KOPT-K1 (cell line): ENCODE data around the gene SLC66A1.
"Not testable (repeated sequence)": the region's sequence is repeated elsewhere in the genome, so short reads cannot be mapped to it uniquely, and the experiment has no call there.

Experiments used
- H3K27ac ChIP-seq: fragments of 200-600 bp; sonication (generic); 2 replicates; pipeline ENCODE4 v1.5.1; 2016; ENCODE audit warnings: antibody characterized with exemption, mild to moderate bottlenecking, low read depth, low read length; ENCODE audit not compliant: poor library complexity, severe bottlenecking
- H3K36me3 ChIP-seq: fragments of 200-600 bp; sonication (generic); 2 replicates; pipeline ENCODE4 v1.5.1; 2017; ENCODE audit warnings: antibody characterized with exemption, mild to moderate bottlenecking, low read length, moderate library complexity; ENCODE audit not compliant: insufficient read depth
- H3K9me3 ChIP-seq: fragments of 200-600 bp; sonication (generic); 2 replicates; pipeline ENCODE4 v1.5.1; 2017; ENCODE audit warnings: antibody characterized with exemption, low read length, mild to moderate bottlenecking; ENCODE audit not compliant: insufficient read depth, poor library complexity, severe bottlenecking

SLC66A1 gene

DNA sequence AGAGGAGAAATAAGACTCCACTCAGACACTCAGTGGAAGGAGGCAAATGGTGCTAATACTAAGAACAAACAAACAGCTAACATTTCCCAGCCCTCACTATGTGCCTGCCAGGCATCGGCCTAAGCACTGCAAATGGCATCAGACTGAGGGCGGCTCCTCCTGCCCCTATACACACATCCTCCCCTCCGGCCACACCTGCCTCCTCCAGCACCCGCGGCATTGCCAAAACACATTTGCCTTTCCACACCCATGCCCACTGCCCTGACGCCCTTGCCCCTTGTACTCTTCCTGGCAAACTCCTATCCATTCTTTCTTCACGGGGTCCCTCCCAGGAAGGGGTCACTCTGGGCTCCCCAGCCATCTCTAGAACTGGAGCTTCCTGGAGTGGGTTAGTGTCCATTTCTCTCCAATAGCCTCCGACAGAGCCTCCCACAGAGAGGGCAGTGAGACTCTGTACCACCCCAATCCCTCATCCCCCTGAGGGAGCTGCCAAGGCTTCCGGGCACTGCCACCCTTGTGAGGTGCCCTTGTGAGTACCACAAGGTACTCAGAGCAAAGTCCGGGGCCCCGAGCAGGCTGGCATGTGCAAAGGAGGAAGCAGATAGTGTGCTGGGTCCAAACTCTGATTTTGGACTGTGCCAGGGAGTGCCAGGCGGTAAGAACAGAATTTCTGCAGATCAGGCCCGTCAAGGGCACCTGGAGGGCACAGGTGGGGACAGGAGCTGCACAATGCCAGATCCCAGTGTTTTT lies 24.5 kb upstream of the SLC66A1 start:
- Histone ChIP-seq H3K9me3 (no peaks in the 10 kb centered on the region), H3K36me3 (no peaks in the 10 kb centered on the region), H3K27ac (no peak overlapping the region)

DNA sequence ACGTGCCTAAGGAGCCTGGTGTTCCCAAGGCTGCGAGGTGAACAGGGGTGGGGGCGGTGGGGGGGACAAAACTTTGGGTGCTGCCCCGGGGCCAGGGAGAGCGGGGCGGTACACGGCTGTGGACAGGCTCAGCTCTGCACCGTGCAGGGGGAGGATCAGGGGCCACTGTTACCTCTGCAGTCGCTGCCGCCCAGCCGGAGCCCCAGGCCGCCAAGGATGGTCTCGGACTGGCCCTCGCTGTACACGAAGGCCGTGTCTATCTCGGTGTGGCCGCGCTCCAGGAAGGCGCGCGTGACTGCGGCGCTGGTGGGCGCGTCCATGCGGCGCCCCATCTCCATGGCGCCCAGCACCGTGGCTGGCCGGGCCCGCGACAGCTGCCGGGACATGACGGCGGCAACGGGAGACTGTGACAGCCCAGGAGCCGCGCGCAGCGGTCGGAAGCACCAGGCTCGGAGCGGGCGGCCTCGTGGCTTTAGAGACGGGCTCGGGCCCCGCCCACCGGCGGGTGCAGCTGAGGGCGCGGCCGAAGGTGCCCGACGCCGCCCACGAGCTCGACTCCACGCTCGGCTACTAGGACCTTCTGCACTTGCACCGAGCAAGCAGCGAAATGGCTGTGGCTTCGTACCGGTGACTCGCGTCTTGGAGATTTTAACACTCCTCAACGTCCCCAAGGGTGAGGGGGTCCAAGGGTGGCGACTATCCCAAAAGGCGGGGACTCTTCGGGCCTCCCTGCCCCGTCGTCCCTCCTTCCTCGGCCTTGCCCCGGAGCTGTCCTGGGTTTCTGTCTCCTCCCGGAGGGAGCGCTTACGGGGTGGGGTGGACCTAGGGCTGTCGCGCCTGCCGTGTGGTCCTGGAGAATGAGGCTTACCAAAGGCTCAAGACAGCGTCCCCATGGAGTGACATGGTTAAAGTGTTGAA lies 23.5 kb upstream of the SLC66A1 start, which contains the start of gene AKR7A3:
TSS of gene AKR7A3 (minus strand) at position 447 of the 918 bp plus-strand sequence. CDS start at position 386, 61 bp downstream.
- H3K9me3 ChIP-seq, H3K27ac ChIP-seq, H3K36me3 ChIP-seq: not testable (repeated sequence)

DNA sequence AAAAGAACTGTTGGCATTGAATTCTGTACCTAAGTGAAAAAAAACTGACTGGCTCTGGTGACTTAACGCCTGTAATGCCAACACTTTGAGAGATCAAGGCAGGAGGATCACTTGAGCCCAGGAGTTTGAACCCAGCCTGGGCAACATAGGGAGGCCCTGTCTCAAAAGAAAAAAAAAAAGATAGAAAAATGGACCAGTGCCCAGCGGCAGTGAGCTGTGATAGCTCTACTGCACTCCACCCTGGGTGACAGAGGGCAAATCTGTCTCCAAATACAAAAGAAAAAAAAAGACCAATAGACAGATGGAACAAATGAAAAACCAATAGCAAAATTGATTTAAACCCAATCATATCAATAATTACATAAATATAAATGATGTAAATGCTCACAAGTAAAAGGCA lies 22.9 kb upstream of the SLC66A1 start:
- no peak overlapping the region for H3K27ac ChIP-seq
- H3K9me3 ChIP-seq = peaks cover 1% of the 10 kb centered on the region
- H3K36me3 ChIP-seq = no peaks in the 10 kb centered on the region

DNA sequence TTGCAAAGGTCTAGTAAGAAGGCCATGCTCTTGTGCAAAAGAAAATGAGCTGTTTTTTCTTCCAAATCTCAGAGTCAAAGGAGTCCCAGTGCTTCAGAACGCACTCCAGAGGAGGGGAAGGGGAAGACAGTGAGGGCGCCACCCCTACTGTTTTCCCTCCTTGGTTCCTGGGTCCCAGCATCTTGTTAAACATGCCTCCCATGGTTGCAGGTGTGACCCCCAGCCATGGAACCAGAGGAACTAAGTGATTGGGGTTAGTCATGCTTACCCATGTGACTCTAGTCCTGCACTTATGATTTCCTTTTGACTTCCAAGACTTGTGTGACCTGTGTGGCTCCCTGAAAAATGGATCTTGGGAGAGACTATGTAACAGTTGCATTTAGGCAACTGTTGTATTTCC lies 17.5 kb upstream of the SLC66A1 start:
- H3K36me3 ChIP-seq = no peaks in the 10 kb centered on the region
- H3K9me3 ChIP-seq = peaks cover 11% of the 10 kb centered on the region
- no peak overlapping the region for H3K27ac ChIP-seq

DNA sequence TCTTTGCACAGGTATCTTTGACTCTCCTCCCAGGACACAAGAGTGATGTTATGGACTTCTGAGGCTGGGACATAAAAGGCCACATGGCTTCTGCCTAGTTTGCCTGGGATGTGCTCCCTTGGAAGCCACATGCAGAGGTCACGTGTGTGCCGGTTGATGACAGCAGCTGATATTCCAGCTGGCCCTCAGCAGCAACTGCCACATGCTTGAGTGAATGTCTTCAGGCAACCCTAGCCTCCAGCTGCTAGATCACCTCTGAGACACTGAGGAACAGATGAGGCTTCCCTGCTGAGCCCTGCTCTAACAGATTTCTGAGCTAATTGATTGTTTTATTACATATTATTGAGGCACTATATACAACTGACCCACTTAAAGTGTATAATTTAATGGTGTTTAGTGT lies 11.9 kb upstream of the SLC66A1 start:
- peaks cover 34% of the 10 kb centered on the region for H3K36me3 ChIP-seq
- H3K27ac ChIP-seq = no peak overlapping the region
- peaks cover under 1% of the 10 kb centered on the region for H3K9me3 ChIP-seq

DNA sequence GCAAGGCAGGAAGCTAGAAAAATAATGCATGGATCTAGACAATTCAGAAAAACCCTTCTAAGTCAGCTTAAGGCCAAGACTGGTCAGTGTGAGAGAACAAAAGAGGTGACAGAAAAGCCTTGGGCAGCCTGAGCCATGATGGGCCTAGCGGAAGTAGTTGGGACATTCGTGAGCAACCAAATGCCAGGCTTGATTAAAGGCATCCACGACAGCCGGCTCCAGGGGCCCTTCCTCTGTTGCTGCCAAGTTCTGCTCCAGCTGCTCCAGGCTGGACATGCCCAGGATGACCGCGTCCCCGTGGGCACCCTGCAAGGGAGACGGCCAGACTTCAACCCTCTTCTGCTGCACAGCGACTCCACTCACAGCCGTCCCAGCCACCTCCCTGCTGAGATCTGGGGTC lies 8.0 kb upstream of the SLC66A1 start:
- peaks cover 73% of the 10 kb centered on the region for H3K36me3 ChIP-seq
- not testable (repeated sequence) for H3K27ac ChIP-seq, H3K9me3 ChIP-seq

DNA sequence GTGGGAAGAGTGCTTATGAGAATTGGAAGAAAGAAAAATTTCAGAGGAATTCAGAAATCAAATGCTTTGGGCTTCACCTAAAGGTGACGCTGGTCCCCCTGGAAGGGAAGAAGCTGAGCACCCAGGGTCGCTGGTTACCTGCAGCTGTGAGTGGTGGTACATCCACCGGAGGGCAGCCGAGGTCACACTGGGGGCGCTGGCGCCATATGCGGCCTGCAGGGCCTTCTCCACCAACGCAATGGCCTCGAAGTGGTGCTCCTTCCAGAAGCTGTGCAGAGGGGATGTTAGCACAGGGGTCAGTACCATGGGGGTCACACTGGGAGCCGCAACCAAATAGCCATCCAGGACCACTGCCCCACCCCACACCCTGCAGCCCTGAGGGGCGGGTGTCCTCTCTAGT lies 6.2 kb upstream of the SLC66A1 start:
- Histone ChIP-seq H3K9me3 (no peaks in the 10 kb centered on the region), H3K27ac (no peak overlapping the region), H3K36me3 (peaks cover 76% of the 10 kb centered on the region)

DNA sequence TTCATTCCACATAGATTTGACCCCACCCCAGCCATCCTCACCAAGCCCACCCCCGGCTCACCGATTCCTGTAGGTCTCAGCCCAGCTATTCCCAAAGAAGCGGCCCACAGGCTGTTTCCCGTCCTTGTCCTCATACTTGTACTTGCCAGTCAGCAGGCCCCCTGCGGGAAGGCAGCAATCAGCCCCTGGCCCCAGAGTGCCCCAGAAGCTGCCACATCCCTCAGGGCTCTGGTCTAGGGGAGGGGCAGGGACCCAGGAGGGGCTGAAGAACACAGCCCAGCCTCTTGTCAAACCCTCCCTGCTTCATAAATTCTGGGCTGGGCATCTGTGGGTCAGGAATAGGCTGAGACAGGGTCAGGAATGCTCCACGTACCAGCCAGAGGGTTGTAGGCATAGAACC lies 5.2 kb upstream of the SLC66A1 start:
- Histone ChIP-seq H3K9me3 (no peaks in the 10 kb centered on the region), H3K27ac (no peak overlapping the region), H3K36me3 (peaks cover 75% of the 10 kb centered on the region)

DNA sequence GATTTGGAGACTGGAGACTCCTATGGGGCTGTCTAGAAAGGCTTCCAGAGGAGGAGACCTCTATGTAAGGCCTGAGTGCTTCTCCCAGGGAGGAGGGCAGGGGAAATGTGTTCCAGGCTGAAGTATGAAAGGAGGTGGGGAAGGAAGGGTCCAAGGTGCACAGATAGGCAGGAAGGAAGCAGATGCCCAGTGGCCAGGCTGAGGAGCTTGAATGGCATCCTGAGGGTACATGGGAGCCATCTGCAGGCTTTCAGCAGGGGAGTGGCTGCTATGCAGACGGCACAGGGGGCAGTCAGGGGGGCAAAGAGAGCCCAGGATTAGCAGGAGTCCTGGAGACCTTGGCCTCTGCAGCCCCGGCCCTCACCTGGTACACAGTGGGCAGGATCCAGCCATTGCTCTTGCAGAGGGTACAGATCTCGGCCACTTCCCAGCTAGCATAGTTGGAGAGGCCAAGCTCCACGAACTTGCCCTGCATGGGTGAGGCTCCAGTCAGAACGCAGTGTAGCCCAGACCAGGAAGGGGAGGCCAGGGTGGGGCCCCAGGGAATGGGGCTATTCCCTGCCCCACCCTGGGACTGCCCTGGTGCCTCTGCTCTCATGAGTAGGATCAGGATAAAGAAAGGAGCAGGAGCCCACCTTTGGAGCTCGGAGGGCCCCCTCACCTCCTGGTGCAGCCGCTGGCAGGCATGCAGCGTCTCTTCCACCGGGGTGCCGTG lies 4.2 kb upstream of the SLC66A1 start:
- Histone ChIP-seq H3K9me3 (no peaks in the 10 kb centered on the region), H3K27ac (no peak overlapping the region), H3K36me3 (peaks cover 65% of the 10 kb centered on the region)

DNA sequence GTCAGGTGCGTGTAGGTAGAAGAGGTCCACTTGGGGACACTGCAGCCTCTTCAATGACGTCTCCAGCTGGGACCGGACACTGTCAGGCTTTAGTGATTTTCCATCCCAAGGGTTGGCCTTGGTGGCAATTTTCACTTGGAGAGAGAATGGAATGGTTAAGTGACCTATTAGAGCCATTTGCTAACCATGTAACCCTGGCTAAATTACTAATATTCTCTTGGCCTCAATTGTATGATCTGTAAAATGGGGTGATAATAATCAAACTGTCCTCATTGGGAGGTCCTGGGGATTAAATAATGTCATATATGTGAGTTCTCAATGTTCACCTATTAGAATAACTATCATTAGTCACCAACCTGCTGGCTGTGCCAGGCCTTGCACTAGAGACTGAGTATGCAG lies 3.6 kb upstream of the SLC66A1 start:
- Histone ChIP-seq H3K27ac (no peak overlapping the region), H3K36me3 (peaks cover 59% of the 10 kb centered on the region), H3K9me3 (no peaks in the 10 kb centered on the region)

DNA sequence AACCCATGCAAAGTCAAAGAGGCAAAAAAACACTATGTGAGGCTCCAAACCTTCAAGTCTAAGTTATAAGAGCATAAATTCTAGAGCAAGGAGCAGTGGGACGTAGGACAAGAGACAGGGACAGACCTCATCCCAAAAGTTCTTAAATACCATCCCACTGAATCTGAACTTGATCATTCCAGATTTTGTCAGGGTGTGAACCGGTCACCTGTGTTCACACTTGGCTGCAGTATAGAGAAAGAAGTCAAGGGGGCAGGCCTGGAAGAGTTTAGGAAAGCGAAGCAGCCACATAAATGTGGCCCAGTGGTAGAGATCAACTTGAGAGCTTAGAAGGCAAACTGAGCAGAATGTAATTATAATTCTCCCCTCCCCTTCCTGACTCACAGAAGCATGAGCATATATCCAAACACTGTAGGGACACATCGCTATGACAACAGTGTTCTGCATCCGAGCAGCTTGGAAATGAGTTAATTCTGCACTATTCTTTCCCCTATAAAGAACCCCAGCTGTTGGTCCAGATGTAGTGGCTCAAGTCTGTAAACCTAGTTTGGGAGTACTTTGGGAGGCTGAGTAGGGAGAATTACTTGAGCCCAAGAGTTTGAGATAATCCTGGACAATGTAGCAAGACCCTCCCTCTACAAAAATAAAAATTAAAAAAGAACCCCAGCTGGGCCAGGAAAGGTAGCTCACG lies 2.9 kb upstream of the SLC66A1 start:
- no peaks in the 10 kb centered on the region for H3K9me3 ChIP-seq
- peaks cover 52% of the 10 kb centered on the region for H3K36me3 ChIP-seq
- no peak overlapping the region for H3K27ac ChIP-seq

DNA sequence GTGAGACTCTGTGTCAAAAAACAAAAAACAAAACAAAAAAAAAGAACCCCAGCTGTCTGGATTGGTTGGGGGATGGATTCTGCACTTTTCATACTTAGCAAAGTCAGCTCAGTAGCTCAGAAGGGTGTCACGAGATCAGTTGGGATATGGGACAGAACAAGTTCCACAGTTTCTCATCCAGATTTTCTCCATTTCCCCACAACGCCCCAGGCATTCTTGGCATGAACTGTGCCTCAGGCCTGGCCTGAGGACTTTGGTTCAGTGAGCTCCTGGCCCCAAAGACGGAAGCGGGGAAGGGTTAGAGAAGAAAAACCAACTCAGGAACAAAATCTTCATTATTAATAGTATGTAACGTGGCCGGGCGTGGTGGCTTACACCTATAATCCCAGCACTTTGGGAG lies 2.1 kb upstream of the SLC66A1 start:
- no peaks in the 10 kb centered on the region for H3K9me3 ChIP-seq
- H3K36me3 ChIP-seq = peaks cover 44% of the 10 kb centered on the region
- no peak overlapping the region for H3K27ac ChIP-seq

DNA sequence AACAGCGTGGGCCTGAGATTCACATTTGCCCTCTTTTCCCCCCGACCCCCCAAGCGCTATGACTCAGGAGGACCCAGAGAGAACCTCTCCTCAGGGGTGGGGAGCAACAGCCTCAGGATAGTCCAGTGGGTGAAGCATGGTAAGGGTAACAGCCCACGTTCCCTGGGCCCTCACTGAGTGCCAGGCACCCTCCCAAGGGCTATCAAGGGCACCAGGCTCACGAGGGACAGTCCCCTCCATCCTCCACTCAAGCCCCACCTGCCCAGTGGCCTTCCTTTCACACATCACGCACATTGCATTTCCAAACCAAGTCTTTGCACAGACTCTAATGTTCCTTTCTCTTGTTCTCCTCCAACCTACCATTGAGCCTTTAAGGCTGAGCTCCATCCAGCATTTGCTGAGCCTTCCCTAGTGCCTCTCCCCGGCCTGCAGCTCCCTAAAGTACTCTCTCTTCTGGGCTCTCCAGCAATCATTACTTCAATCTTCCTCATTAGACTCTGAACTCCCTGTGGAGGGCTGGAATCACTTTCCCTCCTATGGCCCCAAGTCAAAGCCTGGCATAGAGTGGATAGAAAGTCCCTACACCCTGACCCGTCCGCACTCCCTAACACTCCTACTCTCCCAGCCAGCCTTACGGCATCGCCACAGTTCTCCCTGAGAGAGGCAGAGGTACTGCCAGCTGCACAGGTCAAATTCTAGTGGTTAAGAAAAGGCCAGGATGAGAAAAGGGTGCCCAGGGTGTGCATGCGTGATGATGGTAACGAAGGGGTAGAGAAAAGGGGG lies 1.2 kb upstream of the SLC66A1 start:
- H3K27ac ChIP-seq = peak overlapping the region; percentile 77
- no peaks in the 10 kb centered on the region for H3K9me3 ChIP-seq
- H3K36me3 ChIP-seq = peaks cover 35% of the 10 kb centered on the region

DNA sequence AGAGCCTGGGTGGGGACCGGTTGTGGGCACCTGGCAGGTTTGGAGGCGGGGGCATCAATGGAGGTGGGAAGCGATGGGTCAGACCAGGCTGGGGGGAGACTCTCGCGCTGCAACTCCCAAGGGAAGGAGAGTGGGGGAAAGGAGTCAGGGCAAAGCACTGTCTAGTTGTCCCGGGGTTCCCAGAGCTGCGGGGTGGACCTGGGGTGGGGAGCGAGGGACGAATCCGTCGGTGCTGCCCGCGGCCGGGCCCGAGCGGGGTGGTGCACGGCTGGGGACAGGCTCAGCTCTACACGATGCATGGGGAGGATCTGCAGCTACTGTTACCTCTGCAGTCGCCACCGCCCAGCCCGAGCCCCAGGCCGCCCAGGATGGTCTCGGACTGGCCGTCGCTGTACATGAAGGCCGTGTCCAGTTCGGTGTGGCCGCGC lies 609 bp upstream of the SLC66A1 start:
- Histone ChIP-seq H3K27ac (peak overlapping the region; percentile 77), H3K9me3 (no peaks in the 10 kb centered on the region)

More for the DNA sequence above, 609 bp upstream of the SLC66A1 start:
- H3K36me3 ChIP-seq = peaks cover 29% of the 10 kb centered on the region
